ENCODE results near the gene SLC6A2. TPM values are rescaled to one million over a fixed set of nuclear protein-coding genes. Genes with fewer than 3 reads are reported as not detected.

The SLC6A2 gene
- total and polyA plus RNA-seq, 4 experiments from 2014 or later, result not detected

GRCh38 chr16:55698331-55698730 lies 42.5 kb downstream of the SLC6A2 start:
- no peaks in the 10 kb centered on the region for H3K36me3 ChIP-seq (ENCODE audit: insufficient read depth, low read length)
- H3K27ac ChIP-seq (ENCODE audit: low read depth, low read length), result no peak overlapping the region
- H3K4me3 Mint-ChIP-seq, result no peak overlapping the region
- H3K9me3 ChIP-seq (ENCODE audit: control insufficient read depth in 1 of 2, low read length in 2 of 2), result no peaks in the 10 kb centered on the region
- ChIA-PET POLR2A (ENCODE audit: partially characterized antibody) (no interaction called here), CTCF (ENCODE audit: partially characterized antibody) (interaction anchor here (1.3 kb wide), 1 partner anchor 233 kb away, joined by 6 read pairs; no protein-coding TSS in a partner anchor)
- no peaks in the 10 kb centered on the region for H3K4me1 ChIP-seq (ENCODE audit: insufficient read depth, low read length)
- H3K4me3 ChIP-seq (ENCODE audit: low read length in 2 of 2), result no peak overlapping the region
- H3K27ac Mint-ChIP-seq, result no peak overlapping the region
- H3K4me1 Mint-ChIP-seq, result peaks cover 0 to 8% (median 2%) of the 10 kb centered on the region in 4 donors
- intact Hi-C loops (cut with micrococcal nuclease), result no loop called here
- H3K36me3 Mint-ChIP-seq, result no peaks in the 10 kb centered on the region
- no peaks in the 10 kb centered on the region for H3K9me3 Mint-ChIP-seq
- no peaks in the 10 kb centered on the region for H3K27me3 ChIP-seq (ENCODE audit: insufficient read depth, low read length)
- DNase-seq, result no peak
- peaks cover 4 to 6% of the 10 kb centered on the region in 2 donors for H3K27me3 Mint-ChIP-seq

GRCh38 chr16:55698946-55699345 lies 43.2 kb downstream of the SLC6A2 start:
- Mint-ChIP-seq H3K36me3 (no peaks in the 10 kb centered on the region), H3K9me3 (no peaks in the 10 kb centered on the region), H3K27me3 (peaks cover 4 to 5% of the 10 kb centered on the region in 2 donors), H3K4me3 (no peak overlapping the region), H3K27ac (no peak overlapping the region), H3K4me1 (peaks cover 0 to 10% (median 2%) of the 10 kb centered on the region in 4 donors)
- H3K36me3 ChIP-seq (ENCODE audit: insufficient read depth, low read length), result no peaks in the 10 kb centered on the region
- H3K4me3 ChIP-seq (ENCODE audit: low read length in 2 of 2), result no peak overlapping the region
- POLR2A ChIA-PET (ENCODE audit: partially characterized antibody), result no interaction called here
- CTCF ChIA-PET (ENCODE audit: partially characterized antibody), result interaction anchor here (1.3 to 1.8 kb wide), 2 partner anchors 9 to 234 kb away, joined by 5 to 6 read pairs; no protein-coding TSS in a partner anchor
- H3K27ac ChIP-seq (ENCODE audit: low read depth, low read length), result no peak overlapping the region
- intact Hi-C loops (cut with micrococcal nuclease), result no loop called here
- H3K27me3 ChIP-seq (ENCODE audit: insufficient read depth, low read length), result no peaks in the 10 kb centered on the region
- DNase-seq, result no peak
- H3K4me1 ChIP-seq (ENCODE audit: insufficient read depth, low read length), result no peaks in the 10 kb centered on the region
- no peaks in the 10 kb centered on the region for H3K9me3 ChIP-seq (ENCODE audit: control insufficient read depth in 1 of 2, low read length in 2 of 2)

GRCh38 chr16:55699616-55700015 lies 43.8 kb downstream of the SLC6A2 start:
- Histone ChIP-seq H3K27ac (ENCODE audit: low read depth, low read length) (no peak overlapping the region), H3K4me1 (ENCODE audit: insufficient read depth, low read length) (no peaks in the 10 kb centered on the region), H3K36me3 (ENCODE audit: insufficient read depth, low read length) (no peaks in the 10 kb centered on the region), H3K27me3 (ENCODE audit: insufficient read depth, low read length) (no peaks in the 10 kb centered on the region), H3K9me3 (ENCODE audit: control insufficient read depth in 1 of 2, low read length in 2 of 2) (no peaks in the 10 kb centered on the region), H3K4me3 (ENCODE audit: low read length in 2 of 2) (no peak overlapping the region)
- ChIA-PET POLR2A (ENCODE audit: partially characterized antibody) (no interaction called here), CTCF (ENCODE audit: partially characterized antibody) (interaction anchor here (1.3 to 4.0 kb wide), 3 partner anchors 10 to 234 kb away, joined by 5 to 43 read pairs (median 6); no protein-coding TSS in a partner anchor)
- DNase-seq, result no peak
- Mint-ChIP-seq H3K4me1 (peaks cover 0 to 10% (median 2%) of the 10 kb centered on the region in 4 donors), H3K27ac (no peak overlapping the region), H3K4me3 (no peak overlapping the region), H3K36me3 (no peaks in the 10 kb centered on the region), H3K27me3 (peaks cover 4% of the 10 kb centered on the region in 2 donors), H3K9me3 (no peaks in the 10 kb centered on the region)
- intact Hi-C loops (cut with micrococcal nuclease), result no loop called here

- POLR2A ChIA-PET (ENCODE audit: partially characterized antibody), result no interaction called here
Measured at GRCh38 chr16:55700067-55700466, 44.3 kb downstream of the SLC6A2 start.

GRCh38 chr16:55700961-55701360 lies 45.2 kb downstream of the SLC6A2 start:
- no peak overlapping the region for H3K27ac Mint-ChIP-seq
- intact Hi-C loops (cut with micrococcal nuclease), result no loop called here
- H3K4me3 ChIP-seq (ENCODE audit: low read length in 2 of 2), result no peak overlapping the region
- CTCF ChIA-PET (ENCODE audit: partially characterized antibody), result interaction anchor here (1.2 to 4.0 kb wide), 3 partner anchors 9 to 236 kb away, joined by 5 to 43 read pairs (median 5); no protein-coding TSS in a partner anchor
- no peak overlapping the region for H3K27ac ChIP-seq (ENCODE audit: low read depth, low read length)
- peaks cover 4 to 10% of the 10 kb centered on the region in 2 donors for H3K27me3 Mint-ChIP-seq
- H3K4me1 ChIP-seq (ENCODE audit: insufficient read depth, low read length), result no peaks in the 10 kb centered on the region
- H3K9me3 ChIP-seq (ENCODE audit: control insufficient read depth in 1 of 2, low read length in 2 of 2), result no peaks in the 10 kb centered on the region
- H3K4me1 Mint-ChIP-seq, result peaks cover 0 to 10% (median 2%) of the 10 kb centered on the region in 4 donors
- POLR2A ChIA-PET (ENCODE audit: partially characterized antibody), result no interaction called here
- no peak overlapping the region for H3K4me3 Mint-ChIP-seq
- no peaks in the 10 kb centered on the region for H3K27me3 ChIP-seq (ENCODE audit: insufficient read depth, low read length)
- no peaks in the 10 kb centered on the region for H3K9me3 Mint-ChIP-seq
- no peak for DNase-seq
- no peaks in the 10 kb centered on the region for H3K36me3 Mint-ChIP-seq
- H3K36me3 ChIP-seq (ENCODE audit: insufficient read depth, low read length), result no peaks in the 10 kb centered on the region

More at GRCh38 chr16:55700067-55700466, 44.3 kb downstream of the SLC6A2 start:
- CTCF ChIA-PET (ENCODE audit: partially characterized antibody), result interaction anchor here (1.8 to 4.0 kb wide), 2 partner anchors 10 to 235 kb away, joined by 5 to 43 read pairs; no protein-coding TSS in a partner anchor
- H3K27ac Mint-ChIP-seq, result no peak overlapping the region
- Histone ChIP-seq H3K4me3 (ENCODE audit: low read length in 2 of 2) (no peak overlapping the region), H3K4me1 (ENCODE audit: insufficient read depth, low read length) (no peaks in the 10 kb centered on the region), H3K27ac (ENCODE audit: low read depth, low read length) (no peak overlapping the region), H3K27me3 (ENCODE audit: insufficient read depth, low read length) (no peaks in the 10 kb centered on the region), H3K36me3 (ENCODE audit: insufficient read depth, low read length) (no peaks in the 10 kb centered on the region), H3K9me3 (ENCODE audit: control insufficient read depth in 1 of 2, low read length in 2 of 2) (no peaks in the 10 kb centered on the region)
- no peak overlapping the region for H3K4me3 Mint-ChIP-seq
- peaks cover 0 to 10% (median 2%) of the 10 kb centered on the region in 4 donors for H3K4me1 Mint-ChIP-seq
- no peaks in the 10 kb centered on the region for H3K36me3 Mint-ChIP-seq
- intact Hi-C loops (cut with micrococcal nuclease), result no loop called here
- peaks cover 4% of the 10 kb centered on the region in 2 donors for H3K27me3 Mint-ChIP-seq
- H3K9me3 Mint-ChIP-seq, result no peaks in the 10 kb centered on the region
- no peak for DNase-seq

GRCh38 chr16:55701442-55702319 lies 45.9 kb downstream of the SLC6A2 start:
- peak overlapping the region in 1 of 7 donors; percentile 14 for H3K27ac Mint-ChIP-seq
- no peaks in the 10 kb centered on the region for H3K9me3 Mint-ChIP-seq
- CTCF ChIA-PET (ENCODE audit: partially characterized antibody), result interaction anchor here (0.7 to 4.0 kb wide), 3 partner anchors 9 to 237 kb away, joined by 4 to 43 read pairs (median 5); no protein-coding TSS in a partner anchor
- Histone ChIP-seq H3K36me3 (ENCODE audit: insufficient read depth, low read length) (no peaks in the 10 kb centered on the region), H3K27ac (ENCODE audit: low read depth, low read length) (no peak overlapping the region), H3K9me3 (ENCODE audit: control insufficient read depth in 1 of 2, low read length in 2 of 2) (no peaks in the 10 kb centered on the region), H3K27me3 (ENCODE audit: insufficient read depth, low read length) (no peaks in the 10 kb centered on the region), H3K4me1 (ENCODE audit: insufficient read depth, low read length) (no peaks in the 10 kb centered on the region), H3K4me3 (ENCODE audit: low read length in 2 of 2) (no peak overlapping the region)
- DNase-seq, result peak in 3 of 5 donors; percentile 12 to 16 (median 13)
- H3K36me3 Mint-ChIP-seq, result no peaks in the 10 kb centered on the region
- H3K4me1 Mint-ChIP-seq, result peaks cover 0 to 10% (median 2%) of the 10 kb centered on the region in 4 donors
- no peak overlapping the region for H3K4me3 Mint-ChIP-seq
- POLR2A ChIA-PET (ENCODE audit: partially characterized antibody), result no interaction called here
- peaks cover 4 to 11% of the 10 kb centered on the region in 2 donors for H3K27me3 Mint-ChIP-seq
- intact Hi-C loops (cut with micrococcal nuclease), result no loop called here

Measured in CD4-positive, alpha-beta memory T cell (primary cell).